GM19452 (cell line): ENCODE measurements around the gene TAS2R4.
"Not testable (repeated sequence)": the region's sequence is repeated elsewhere in the genome, so short reads cannot be mapped to it uniquely, and the experiment has no call there.

ENCODE experiments used
- ATAC-seq: cut with Tn5 transposase; IDR thresholded peaks from one replicate; pipeline ENCODE4 v1.9.1; 2021; ENCODE audit not compliant: unreplicated experiment

The TAS2R4 gene

GRCh38 chr7:141822432-141822831 lies 46.0 kb downstream of the TAS2R4 start:
- not testable (repeated sequence) for ATAC-seq
